GM19324 (cell line): ENCODE results near the gene PHC3.
"Not testable (repeated sequence)": the region's sequence is repeated elsewhere in the genome, so short reads cannot be mapped to it uniquely, and the experiment has no call there.

Experiments
- ATAC-seq: cut with Tn5 transposase; IDR thresholded peaks from one replicate; pipeline ENCODE4 v1.9.1; 2021; ENCODE audit warnings: mild to moderate bottlenecking, moderate library complexity; ENCODE audit not compliant: unreplicated experiment, low FRiP score

Gene PHC3

DNA sequence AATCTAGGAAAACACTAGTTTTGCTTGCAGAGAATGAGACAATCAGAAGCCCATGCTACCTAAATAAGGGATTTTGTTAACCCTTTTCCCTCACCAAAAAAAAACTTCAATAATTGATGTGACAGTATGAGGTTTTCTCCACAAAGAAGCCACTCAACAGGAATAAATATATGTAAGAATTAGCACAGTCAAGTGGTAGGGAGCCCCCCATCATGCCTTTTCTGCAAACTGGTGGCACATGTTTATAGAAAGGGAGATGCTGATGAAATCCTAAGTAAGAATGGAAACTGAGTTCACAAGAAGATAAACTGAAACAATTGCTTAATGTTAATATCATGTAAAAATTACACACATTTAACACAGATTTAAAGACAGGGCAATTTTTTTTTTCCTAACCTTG lies 51.0 kb downstream of the PHC3 start:
- ATAC-seq = no peak

DNA sequence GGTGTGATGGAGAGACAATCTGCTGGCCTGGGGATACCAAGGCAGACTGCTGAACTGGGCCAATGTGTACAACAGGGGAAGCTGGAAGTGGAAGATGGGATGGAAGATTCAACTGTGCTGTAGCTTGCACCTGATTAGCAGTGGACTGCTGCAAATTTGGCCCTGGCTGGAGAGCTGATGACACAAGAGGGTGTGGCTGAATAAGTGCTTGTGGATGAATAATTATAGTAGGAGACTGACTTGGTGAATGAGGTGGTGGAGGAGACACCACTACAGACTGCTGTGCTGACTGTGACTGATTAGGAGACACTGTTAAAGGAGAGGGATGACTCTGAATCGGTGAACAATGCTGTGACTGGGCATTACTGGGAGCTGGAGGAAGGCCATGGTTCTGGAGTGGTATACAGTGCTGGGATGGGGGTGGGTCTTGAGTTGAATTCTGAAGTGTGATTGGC lies 52.5 kb downstream of the PHC3 start:
- ATAC-seq = peak; percentile 41

DNA sequence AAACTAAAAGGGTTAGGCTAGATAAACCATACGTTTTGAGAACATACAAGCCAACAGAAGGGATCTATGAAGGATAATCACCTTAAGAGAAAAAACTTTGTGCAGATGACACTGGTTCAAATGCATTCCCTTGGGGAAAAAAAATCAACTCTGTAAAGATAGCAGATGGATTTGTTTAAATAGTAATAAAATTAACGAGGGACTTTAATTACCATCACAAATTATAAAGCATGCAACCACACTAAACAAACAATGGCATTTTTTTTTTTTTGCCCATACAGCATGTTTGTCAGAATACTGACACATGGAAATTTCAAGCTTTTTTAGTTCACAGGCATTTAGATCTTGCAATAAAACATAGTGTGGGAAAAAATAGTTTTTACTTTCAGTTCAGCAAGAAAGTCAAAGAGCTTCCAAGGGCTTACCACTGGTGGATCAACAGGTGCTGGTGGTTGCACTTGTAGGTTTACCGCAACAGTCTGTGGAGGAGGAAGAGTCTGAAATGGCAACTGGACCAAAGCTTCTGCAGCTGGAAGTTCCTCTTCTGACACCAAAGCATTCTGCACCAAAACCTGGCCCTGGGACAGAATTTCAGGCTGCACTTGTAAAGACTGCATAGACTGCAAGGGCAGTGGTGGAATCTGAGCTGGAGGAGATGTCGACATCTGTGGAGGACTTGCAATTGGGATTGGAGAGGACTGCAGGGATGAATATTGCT lies 53.1 kb downstream of the PHC3 start:
- ATAC-seq = peak; percentile 78

DNA sequence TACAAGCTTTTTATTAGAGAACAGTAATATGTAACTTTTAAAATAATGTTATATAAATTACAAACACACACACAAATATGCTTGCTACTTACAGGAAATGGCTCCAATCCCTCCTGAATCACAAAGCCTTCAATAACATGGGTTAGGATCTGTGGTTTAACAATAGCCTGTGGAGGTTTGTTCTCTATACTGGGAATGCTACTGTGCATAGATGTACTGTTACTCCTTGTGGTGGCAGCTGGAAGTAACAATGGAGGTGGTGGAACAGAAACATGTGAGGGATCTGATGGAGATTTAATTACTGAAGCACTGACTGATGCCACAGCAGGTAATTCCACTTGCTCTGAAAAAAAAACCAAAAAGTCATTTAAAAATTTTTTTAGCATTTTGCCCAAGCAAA lies 64.4 kb downstream of the PHC3 start:
- ATAC-seq = no peak

DNA sequence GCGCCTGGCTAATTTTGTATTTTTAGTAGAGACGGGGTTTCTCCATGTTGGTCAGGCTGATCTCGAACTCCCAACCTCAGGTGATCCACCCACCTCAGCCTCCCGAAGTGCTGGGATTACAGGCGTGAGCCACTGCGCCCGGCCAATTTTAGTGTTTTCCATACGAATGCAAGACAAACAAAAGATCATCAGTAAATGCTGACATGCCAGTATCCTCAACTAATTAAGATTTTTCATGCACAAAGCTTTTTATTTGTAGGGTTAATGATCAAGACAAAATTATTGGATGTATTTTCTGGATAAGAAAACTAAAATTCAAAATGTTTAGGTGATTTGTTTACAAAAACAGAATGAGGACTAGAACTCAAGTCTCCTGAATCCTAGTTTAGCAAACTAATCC lies 67.4 kb downstream of the PHC3 start:
- not testable (repeated sequence) for ATAC-seq

DNA sequence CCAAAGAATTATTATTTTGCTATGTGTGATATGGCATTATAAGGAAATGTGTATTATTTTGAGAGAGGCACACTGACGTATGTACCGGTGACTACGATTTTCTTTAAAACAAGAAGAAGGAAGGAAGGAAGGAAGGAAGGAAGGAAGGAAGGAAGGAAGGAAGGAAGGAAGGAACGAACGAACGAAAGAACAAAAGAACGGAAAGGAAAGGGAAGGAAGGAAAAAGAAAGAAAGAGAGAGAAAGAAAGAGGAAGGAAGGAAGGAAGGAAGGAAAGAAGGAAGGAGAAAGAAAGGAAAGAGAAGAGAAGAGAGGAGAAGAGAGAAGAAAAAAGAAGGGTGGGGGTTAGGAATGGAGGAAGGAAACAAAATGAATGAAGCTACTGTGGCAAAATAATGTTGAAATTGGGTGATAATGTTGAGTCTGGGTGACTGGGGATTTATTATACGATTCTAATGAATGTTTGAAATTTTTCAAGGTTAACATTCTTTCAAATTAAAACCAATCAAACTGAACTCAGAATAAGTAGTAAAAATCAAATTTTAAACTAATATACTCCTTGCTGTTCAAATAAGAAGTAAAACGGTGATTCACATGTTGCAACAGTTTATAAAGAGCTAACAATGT lies 70.3 kb downstream of the PHC3 start:
- no peak for ATAC-seq

DNA sequence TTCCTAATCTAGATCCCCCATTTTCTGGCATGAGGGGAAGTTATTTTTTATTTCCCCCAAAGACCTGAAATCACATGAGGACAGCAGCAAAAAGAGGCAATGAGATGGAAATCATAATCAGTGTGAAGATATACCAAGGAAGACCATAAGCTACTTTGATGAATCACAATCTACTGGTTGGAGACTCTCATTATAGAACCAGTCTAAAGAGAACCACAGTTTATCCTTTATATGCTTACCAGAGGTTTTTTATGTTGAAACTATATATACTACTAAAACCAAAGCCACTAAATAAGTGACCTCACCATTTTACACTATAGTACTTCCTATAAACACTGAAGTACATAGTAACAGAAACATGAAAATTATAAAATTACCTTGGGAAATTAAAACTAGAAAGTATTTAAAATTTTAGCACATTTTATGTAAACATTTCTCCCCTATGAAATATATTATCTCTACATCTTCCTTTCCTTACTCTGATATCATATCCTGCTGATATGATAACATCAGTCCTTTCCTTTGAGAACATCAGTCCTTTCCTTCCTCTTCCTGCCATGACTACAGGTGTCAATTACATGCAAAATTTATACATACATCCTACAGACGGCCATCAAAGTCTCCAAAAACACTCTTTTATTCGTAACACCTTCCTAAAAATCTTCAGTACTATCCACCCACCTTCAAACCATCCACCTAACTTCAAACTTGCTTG lies 71.8 kb downstream of the PHC3 start:
- no peak for ATAC-seq

DNA sequence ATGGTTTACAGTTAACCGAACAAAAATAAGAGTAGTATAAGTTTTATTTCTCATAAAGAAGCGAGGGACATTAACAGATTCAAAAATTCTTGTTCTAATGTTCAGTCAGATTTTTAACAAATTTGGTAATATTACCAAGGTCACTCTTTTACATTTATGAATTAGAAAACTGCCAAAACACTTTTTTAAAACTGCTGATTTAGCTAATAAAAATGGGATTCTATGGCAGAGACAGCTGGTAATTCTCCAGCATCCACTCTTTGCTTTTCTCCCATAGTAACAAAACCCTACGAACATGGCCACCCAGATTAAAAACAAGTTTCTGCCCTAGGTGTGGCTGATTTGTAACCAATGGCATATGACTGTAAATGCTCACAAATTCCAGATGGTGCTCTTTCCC lies 72.6 kb downstream of the PHC3 start:
- ATAC-seq = no peak

DNA sequence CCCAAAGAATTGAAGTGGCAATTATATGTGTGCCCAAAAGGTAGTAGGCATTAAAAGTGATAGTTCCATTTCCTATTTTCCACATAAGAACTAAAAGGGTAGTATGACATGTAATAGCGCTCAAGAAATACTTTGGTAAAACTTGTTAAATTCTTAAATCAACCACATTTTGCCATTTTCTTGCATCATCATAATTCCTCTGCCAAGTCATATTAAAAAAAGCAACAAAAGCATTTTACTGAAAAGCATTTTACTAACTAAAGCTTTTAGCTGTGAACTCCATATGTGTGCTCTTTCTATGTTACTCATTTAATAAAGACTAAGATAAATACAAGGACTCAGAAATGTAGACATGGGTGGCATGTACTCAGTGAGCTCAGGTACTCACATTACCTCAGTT lies 73.6 kb downstream of the PHC3 start:
- no peak for ATAC-seq

DNA sequence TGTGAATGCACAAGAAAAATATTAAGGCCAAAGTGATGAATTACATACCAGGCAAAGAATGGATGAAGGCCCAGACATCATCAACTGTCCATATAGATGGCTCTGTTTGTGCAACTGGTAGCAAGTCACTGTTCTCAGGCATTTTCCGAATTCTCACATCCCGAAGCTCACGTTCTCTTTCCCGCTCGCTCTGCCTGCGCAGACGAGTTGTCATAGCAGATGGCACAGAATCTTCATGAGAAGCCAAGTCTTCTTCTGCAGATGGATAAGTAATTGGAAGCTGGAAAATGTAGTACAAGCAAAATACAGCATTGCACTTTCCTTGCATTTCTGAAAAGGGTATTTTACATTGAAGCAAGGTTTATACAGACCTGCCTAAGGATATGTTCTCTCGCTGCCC lies 79.1 kb downstream of the PHC3 start:
- ATAC-seq = no peak

DNA sequence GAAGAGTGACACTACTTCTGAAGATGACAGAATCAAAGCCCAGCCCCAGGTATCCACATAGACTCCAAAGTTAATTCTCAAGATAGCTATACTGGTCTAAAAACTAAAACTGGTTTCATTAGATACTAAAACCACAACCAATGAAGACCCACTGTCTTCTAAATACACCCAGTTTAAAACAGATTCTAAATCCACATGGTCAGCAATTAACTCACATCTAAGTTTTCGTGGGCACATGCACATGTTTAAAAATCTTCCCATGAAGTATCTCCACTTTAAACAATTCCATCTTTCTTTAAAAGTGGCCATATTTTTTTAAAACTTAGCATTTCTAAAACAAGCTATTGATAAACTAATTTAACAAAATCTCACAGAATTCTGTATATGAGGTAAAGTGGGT lies 80.6 kb downstream of the PHC3 start:
- no peak for ATAC-seq

DNA sequence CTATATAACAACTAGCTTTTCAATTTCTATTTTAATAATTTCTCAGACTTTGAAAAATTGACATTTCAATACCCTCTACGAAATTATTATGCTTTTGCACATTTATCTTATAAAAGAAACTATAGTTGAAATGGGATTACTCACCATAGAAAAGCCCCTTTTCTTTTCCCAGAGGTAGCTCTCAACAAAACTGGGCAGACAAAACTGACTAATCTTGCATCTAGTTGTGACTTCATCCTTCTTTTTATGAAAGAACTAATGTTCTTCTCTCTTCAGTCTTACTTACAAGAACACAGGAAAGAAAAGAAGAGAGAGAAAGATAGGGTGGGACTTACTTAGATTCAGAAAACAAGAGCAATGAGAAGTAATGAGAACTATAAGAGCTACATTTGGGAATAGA lies 82.8 kb downstream of the PHC3 start:
- ATAC-seq = no peak

DNA sequence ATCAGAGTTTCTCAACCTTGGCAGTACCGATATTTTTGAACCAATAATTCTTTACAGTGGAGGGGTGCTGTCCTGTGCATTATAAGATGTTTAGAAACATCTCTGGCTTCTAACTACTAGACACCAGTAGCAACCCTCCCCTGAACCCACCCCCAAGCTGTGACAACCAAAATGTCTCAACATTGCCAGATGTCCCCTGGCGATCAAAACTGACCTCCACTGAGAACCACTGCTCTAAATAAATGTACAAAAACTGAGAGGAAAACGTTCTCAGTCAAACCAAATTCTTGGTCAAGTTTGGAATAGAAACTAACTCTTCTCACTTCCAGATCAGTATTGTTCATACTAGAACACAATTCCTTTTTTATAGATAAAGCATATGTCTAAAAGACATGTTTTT lies 85.2 kb downstream of the PHC3 start:
- ATAC-seq = no peak

DNA sequence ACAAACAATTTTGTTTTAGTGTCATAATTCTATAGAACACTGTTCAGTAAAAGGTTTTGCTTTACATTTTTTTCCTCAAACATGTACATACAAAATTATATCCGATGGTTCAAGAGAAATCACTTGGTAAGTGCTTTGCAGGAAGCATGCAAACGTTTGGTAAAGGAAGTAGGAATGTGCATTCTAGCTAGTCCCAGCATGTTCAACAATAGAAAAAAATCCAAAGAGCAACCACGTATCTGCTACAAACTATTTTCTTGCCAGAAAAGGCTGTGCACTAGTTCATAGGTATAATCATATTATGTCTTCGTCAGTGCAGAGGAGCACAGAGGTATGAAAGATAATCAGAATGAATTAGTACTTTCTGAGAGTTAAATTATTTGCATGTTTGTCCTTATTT lies 85.8 kb downstream of the PHC3 start:
- no peak for ATAC-seq

DNA sequence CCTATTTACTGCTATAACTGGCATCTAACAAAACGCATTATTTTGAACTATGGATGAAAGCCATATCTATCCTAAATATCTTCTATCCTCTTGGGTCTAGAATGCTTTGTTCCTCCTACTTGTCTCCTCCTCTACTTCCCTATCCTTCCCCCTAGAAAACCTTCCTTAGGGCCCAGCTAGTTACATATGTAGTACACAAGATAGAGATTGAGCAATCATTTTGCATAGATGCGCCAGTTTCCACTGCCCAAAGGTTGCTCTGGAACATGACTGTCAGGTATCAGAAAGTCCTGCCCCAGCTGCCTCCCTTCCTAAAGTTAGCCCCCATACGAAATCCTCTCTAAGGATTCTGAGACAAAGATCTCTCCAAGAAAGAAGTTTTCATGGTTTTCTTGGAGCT lies 88.6 kb downstream of the PHC3 start:
- ATAC-seq = no peak

DNA sequence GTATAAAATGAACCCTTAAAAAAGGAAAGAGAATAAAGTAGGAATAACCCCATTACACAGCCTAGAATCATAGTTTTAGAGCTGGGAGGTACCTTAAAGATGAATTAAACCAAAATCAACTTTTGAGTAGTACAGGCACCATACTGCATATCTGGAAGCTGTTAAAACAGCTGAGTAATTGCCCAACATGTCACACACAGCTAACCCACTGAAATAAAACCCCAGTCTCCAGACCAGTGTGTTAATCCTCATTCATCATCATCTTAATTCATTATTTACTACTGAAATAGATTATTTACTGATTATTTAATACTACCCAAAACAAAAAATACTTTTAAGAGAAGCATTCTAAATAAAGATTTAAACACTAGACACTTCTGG lies 90.9 kb downstream of the PHC3 start:
- ATAC-seq = no peak

DNA sequence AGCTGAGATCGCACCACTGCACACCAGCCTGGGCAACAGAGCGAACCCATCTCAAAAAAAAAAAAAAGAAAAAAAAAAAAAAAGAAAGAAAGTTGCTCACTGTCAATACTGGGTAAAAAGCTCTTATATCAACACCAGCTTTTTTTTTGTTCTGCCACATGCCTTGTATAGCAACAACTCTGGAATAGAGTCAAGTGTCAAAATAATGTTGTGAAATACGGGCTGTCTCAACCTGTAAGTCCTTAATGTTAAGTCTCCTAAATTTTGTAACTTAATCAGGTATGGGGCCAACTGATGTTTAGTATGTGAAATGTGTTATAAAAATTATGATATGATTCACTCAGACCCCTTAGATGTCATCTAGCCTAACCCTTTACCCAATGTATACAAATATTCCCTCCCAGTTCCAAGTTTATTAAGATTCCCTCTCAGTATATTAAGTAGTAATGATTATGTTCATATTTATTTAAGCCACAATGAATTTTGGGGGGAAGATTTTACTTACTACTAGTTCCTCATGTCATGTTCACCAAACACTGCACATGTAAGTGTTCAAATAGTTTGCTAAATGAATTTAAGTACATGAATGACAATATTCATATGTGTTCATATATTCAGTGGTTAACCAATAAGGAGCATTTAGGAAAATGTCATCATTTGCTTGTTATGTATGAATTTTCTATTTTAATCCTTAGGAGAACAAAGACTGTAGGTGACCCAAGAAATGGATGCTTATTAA lies 91.5 kb downstream of the PHC3 start:
- no peak for ATAC-seq

DNA sequence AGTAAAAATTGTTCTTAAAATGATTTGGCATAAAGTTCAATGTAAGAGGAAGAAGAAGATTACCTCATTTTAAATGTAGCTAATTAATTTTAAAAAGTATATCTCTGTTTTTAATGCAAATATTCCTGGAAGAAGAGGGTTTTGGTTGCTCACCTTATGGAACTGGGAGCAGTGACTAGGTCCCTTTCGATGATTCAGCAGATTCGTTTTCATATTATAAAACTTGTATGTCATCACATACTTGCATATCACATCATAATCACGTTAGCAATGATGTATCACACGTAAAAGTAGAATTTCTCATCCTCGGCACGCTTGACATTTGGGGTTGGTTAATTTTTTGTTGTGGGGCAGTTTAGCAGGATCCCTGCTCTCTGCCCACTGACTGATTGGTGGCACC lies 96.1 kb downstream of the PHC3 start:
- no peak for ATAC-seq

DNA sequence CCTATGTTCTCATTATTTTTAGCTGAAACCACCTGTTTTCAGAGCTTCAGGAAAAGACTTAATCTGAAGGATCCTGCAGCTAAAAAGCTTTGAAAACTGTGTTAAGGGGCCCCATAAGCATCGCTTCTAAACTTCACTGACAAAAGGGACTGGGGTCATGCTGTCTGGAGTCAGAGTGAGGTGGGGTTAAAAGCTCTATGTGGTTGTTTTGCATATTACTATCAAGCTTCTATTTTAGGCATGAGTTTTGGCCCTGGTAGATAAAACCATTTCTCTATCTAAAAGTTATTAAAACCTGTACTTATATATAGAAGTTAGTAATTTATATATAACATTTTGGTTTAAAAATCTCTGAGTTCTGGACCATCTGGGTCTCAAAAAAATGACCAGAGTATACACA lies 98.2 kb downstream of the PHC3 start:
- no peak for ATAC-seq

DNA sequence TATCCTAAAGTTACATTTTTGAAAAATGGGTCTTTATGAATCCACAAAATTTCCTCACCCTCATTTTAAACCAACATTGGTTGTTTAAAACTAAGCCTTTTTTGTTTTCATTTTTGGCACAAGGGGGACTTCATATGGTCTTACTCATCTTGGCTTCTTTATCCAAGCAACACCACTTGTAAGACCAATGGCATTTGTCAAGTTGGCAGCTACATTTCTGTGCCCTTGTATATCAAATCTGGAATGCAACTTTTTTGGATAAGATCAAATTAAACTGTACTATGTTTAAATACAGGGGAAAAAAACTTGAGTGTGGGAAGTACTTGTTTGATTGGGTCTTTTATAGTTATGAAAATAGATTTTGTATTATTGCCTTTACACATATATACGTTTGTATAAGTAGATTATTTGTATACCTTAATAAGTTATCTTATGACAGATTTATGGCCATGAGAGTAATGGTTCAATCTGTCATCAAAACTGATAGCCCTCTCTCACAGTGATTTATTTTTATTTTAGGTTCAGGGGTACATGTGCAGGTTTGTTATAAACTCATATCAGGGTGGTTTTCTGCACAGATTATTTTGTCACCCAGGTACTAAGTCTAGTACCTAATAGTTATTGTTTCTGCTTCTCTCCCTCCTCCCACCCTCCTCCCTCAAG lies 100.3 kb downstream of the PHC3 start:
- ATAC-seq = no peak

DNA sequence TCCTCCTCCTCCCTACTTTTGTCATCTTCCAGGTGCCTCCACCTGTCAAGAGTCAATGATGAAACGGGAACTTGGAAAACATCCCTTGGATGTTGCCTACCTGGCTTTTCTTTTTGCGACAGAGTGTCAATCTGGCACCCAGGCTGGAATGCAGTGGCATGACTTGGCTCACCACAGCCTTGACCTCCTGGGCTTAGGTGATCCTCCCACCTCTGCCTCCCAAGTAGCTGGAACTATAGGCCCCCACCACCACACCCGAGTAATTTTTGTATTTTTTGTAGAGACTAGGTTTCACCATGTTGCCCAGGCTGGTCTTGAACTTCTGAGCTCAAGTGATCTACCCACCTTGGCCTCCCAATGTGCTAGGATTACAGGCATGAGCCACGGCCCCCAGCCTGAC lies 100.9 kb downstream of the PHC3 start:
- ATAC-seq = no peak
